DMS 273 treated with DMSO at 0.1 percent for 48 hours (cell line): Measurements from ENCODE around the gene MALT1.
"Not testable (repeated sequence)": the region's sequence is repeated elsewhere in the genome, so short reads cannot be mapped to it uniquely, and the experiment has no call there.

Experiments used
- DNase-seq: peaks from one replicate; lab custom pipeline; 2025; lab: John Stamatoyannopoulos, UW

The MALT1 gene, protein sequence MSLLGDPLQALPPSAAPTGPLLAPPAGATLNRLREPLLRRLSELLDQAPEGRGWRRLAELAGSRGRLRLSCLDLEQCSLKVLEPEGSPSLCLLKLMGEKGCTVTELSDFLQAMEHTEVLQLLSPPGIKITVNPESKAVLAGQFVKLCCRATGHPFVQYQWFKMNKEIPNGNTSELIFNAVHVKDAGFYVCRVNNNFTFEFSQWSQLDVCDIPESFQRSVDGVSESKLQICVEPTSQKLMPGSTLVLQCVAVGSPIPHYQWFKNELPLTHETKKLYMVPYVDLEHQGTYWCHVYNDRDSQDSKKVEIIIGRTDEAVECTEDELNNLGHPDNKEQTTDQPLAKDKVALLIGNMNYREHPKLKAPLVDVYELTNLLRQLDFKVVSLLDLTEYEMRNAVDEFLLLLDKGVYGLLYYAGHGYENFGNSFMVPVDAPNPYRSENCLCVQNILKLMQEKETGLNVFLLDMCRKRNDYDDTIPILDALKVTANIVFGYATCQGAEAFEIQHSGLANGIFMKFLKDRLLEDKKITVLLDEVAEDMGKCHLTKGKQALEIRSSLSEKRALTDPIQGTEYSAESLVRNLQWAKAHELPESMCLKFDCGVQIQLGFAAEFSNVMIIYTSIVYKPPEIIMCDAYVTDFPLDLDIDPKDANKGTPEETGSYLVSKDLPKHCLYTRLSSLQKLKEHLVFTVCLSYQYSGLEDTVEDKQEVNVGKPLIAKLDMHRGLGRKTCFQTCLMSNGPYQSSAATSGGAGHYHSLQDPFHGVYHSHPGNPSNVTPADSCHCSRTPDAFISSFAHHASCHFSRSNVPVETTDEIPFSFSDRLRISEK

GRCh38 chr18:58671111-58671631 is at the start of gene MALT1:
Gene MALT1, plus strand, starts transcription at chr18:58671465. Its CDS starts 179 bp downstream, at chr18:58671644.
- peak; percentile 80 for DNase-seq

GRCh38 chr18:58624011-58624410 is 47.3 kb upstream of the MALT1 start:
- no peak for DNase-seq

DNA sequence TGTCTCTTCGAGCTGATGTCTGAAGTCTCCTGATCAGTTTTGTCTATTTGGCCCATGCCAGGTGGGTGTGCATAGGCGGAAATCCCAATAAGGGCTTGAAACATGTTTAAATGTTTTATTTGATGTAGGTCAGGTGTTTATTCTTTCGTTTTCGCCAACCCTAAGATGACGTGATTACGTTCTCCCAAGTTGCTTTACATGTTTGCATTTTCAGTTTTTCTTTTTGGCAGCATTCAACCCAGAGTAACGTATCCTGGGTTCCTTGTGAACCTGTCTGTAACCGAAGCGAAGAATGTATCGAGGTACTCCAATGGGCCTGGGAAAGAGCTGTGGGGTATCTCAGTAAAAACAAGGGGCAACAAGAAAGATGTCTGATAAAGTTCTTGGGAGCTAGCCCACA is 45.4 kb upstream of the MALT1 start:
- DNase-seq = no peak

DNA sequence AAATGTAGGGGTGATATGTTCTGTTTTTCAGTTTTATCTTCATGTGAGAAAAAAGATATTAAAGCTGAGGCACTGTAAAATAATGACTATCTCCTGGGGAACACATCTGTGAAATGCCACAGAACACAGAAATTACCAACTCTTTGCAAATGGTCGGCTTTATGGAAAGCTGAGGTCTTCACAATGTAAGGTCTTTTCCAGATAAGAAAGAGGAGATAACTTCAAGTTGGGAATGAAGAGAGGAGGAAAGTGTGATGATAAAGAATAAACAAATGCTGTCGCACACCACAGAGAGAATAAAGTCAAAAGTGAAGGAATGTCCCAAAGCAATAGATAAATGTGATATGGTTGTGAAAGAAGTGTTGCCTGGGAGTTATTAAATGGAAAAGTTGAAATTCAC is 41.2 kb upstream of the MALT1 start:
- no peak for DNase-seq

DNA sequence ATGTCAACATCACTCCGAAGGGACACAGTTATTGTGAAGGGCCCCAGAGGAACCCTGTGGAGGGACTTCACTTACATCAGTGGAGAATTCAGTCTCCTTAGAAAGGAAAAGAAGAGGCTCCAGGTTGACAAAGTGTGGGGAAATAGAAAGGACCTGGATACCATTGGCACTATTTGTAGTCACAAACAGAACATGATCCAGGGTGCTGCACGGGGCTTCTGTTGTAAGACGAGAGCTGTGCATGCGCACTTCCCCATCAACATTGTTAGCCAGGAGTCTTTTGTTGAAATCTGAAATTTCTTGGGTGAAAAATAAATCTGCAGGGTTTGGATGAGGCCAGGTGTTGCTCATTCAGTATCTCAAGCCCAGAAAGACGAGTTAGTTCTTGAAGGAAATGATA is 40.0 kb upstream of the MALT1 start:
- no peak for DNase-seq

- DNase-seq = no peak
These were observed 38.7 kb upstream of the MALT1 start for GRCh38 chr18:58632552-58632951.

GRCh38 chr18:58633874-58634273 is 37.4 kb upstream of the MALT1 start:
- no peak for DNase-seq

DNA sequence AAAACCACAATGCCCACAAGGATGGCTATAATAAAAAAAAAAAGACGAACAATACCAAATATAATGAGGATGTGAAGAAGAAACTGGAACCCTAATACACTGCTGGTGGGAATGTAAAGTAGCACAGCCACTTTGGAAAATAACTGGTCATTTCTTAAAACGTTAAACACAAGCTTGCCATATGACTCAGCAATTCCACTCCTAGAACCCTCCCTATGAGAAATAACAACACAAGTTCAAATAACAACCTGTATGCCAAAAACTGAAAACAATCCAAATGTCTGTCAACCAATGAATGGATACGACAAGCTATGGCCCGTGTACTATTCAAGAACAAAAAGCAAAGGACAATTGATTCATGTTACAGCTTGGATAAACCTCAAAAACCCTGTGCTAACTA is 35.4 kb upstream of the MALT1 start:
- no peak for DNase-seq

GRCh38 chr18:58637197-58637596 is 34.1 kb upstream of the MALT1 start:
- no peak for DNase-seq

DNA sequence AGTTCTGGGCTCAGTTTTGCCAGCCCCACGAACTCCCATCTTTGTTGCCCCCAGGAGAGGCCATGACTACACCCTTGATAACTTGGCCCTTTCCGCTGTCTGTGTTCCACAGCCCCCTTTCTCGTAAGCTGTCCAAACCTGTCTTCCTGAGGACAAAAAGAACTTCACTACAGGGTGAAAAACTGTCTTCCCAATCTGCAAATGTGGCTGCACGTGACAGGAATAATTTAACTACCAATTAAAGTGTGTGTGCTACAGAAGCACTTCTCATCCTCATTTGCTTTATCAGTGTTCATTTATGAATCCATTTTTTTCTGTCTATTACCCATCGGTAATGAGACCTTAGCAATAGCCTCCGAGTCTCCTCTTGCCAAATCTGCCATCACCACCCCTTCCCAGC is 33.3 kb upstream of the MALT1 start:
- no peak for DNase-seq

GRCh38 chr18:58638441-58638840 is 32.8 kb upstream of the MALT1 start:
- DNase-seq = no peak

DNA sequence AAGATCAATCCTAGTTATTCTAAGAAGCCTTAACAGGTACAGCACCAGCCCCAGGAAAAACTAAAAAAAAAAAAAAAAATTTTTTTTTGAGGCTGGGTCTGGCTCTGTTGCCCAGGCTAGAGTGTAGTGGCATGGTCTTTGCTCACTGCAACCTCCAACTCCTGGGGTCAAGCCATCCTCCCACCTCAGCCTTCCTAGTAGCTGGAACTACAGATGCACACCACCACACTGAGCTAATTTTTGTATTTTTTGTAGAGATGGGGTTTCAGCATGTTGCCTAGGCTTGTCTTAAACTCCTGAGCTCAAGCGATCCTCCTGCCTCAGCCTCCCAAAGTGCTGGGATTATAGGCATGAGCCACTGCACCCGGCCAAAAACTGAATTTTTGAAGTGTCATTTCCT is 32.0 kb upstream of the MALT1 start:
- no peak for DNase-seq

DNA sequence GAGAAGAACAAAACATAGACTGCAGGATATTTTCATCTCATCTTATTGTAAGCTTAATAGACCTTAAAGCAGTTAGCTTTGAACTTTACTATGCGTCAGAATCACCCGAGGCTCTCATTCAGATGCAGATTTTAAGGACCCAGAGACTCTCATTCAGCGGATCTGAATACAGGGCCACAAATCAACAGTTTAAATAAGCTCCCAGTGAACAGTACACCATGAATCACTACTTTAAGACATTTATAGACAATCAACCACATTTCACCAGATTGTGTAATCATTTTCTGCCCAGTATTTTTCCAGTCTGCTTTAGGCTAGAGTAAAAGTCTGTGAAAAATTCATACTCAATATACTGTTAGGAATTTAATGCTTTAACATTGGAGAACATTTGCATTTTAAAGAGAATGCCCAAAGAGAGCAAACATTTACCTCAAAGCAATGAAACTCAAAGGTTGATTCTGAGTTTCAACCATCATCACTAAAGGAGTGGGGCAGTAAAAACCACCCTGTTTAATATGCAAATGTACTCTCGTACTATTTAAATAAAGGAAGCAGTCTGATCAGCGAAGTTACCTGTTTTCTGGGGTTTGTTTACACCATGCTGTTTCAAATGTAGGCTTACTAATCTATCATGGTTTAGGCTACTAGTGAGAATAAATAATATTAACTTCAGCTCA is 31.4 kb upstream of the MALT1 start:
- DNase-seq = no peak

- no peak for DNase-seq
These were observed 30.8 kb upstream of the MALT1 start for GRCh38 chr18:58640428-58640805.

- no peak for DNase-seq
These were observed 30.2 kb upstream of the MALT1 start for GRCh38 chr18:58640891-58641610.

DNA sequence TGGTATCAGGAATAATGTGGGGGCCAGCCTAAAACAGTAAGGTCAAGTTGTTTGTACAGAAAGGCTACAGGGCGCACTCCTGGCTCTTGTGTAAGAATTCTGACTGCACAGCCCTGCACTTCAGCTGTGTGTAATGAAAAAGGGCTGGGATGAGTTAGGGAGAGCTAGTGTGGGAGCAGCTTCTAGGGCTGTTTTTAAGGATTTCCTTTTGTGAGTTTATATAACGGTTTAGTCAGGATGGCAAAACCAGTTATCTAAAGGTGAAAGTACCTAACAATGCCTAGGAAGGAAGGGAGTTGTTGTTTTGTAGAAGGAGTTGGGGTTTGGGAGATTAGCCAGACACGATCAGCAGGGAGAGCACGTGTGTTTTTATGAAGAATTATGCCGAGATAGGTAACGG is 27.7 kb upstream of the MALT1 start:
- not testable (repeated sequence) for DNase-seq

DNA sequence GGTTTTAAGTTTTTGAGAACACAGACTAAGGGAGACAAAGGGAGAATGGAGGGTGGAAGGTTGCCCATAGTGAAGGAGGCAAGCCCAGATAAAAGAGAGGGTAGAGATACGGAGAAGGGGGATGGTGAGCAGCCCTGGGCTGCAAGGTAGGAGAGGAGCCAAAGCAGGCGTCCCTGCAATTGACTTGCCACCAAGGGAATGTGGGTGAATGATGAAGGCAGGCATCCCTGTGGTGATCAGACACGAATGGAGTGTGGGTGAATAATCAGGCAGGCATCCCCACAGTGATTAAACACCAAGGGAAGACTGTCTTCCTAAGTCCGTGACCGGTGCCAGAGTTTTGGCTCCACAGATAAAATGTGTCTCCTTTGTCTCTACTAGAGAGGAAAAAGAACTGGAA is 25.9 kb upstream of the MALT1 start:
- DNase-seq = no peak

DNA sequence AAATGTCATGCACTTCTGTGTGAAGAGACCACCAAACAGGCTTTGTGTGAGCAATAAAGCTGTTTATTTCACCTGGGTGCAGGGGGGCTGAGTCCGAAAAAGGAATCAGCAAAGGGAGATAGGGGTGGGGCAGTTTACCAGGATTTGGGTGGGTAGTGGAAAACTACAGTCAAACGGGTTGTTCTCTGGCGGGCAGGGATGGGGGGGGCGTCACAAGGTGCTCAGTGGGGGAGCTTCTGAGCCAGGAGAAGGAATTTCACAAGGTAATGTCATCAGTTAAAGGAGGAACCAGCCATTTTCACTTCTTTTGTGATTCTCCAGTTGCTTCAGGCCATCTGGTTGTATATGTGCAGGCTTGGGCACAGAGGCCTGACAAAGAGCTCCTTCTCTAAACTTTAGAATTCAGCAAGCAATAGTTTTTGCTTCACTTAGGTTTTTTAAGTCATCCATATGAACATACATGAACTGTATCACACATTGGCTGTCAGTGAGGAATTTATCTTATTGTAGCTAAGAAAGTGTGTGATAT is 24.9 kb upstream of the MALT1 start:
- no peak for DNase-seq

DNA sequence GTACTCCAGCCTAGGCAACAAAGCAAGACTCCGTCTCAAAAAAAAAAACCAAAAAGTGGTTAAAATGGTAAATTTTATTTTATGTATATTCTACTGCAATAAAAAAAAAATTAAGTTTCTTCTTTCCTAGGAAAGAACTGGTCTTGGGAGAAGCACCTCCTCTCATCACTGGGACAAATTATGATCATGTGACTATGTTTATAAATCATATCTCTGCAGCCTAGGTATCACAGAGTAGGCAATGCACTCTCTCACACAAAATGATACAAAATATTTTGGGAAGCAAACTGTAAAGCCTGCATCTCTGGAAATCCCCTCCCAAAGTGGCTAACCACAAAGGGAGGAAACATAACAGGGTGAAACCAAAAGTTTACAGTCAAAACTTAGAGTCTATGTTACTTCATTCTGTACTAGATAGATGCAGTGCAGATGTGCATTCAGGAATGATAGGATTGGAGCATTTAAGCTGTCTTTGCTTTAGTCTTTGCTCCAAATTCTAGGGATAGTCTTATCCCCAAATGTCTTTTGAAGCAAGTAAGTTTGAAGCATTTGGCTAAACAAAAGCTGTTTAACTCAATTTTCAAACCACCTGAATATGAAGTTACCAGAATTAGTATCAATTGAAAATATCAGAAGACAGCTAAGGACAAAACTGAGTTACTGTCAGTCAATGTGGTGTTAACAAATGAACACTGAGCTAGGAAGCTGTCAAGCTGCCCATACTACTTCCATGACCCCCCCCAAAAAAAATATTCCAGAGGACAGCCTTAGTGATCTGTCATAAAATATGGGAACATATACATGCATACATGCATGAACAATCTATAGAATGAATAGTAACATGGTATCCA is 21.1 kb upstream of the MALT1 start:
- no peak for DNase-seq

- not testable (repeated sequence) for DNase-seq
These were observed 20.4 kb upstream of the MALT1 start for GRCh38 chr18:58650830-58651229.
